Hematopoietic multipotent progenitor cell treated with erythropoietin and hydrocortisone succinate and interleukin-3 and kit ligand, for 8 days (in vitro differentiated cells): ENCODE data around the gene EMILIN1.

Experiments
- DNase-seq: peaks from one replicate; pipeline ENCODE4 v3.0.0-alpha.2; 2015

The EMILIN1 gene

GRCh38 chr2:27081984-27082772 lies 3.8 kb downstream of the EMILIN1 start:
- no peak for DNase-seq

- no peak for DNase-seq
These were observed 4.5 kb downstream of the EMILIN1 start for GRCh38 chr2:27082773-27083409.

- no peak for DNase-seq
These were observed 5.2 kb downstream of the EMILIN1 start for GRCh38 chr2:27083410-27084296.

- DNase-seq: no peak
These were observed 6.1 kb downstream of the EMILIN1 start for GRCh38 chr2:27084297-27085061.

- no peak for DNase-seq
These were observed 6.8 kb downstream of the EMILIN1 start for GRCh38 chr2:27085062-27085672.

GRCh38 chr2:27085673-27086089 lies 7.3 kb downstream of the EMILIN1 start:
- peak; percentile 74 for DNase-seq

- DNase-seq: peak; percentile 92
These were observed 7.8 kb downstream of the EMILIN1 start for GRCh38 chr2:27086090-27086723.

- DNase-seq: no peak
These were observed 8.5 kb downstream of the EMILIN1 start, which contains the start of gene KHK for GRCh38 chr2:27086724-27087593. Gene KHK, plus strand, starts transcription at chr2:27086772. Its CDS starts 488 bp downstream, at chr2:27087260.

GRCh38 chr2:27087823-27088410 lies 9.5 kb downstream of the EMILIN1 start:
- DNase-seq: no peak

GRCh38 chr2:27088634-27089033 lies 10.2 kb downstream of the EMILIN1 start:
- peak; percentile 83 for DNase-seq

GRCh38 chr2:27089111-27089954 lies 10.9 kb downstream of the EMILIN1 start:
- DNase-seq: no peak

GRCh38 chr2:27091746-27092695 lies 13.6 kb downstream of the EMILIN1 start:
- DNase-seq: no peak

- DNase-seq: peak; percentile 74
These were observed 14.4 kb downstream of the EMILIN1 start for GRCh38 chr2:27092696-27093429.

GRCh38 chr2:27093430-27094352 lies 15.3 kb downstream of the EMILIN1 start:
- no peak for DNase-seq

GRCh38 chr2:27094353-27094984 lies 16.1 kb downstream of the EMILIN1 start:
- DNase-seq: no peak

GRCh38 chr2:27095427-27095744 lies 17.0 kb downstream of the EMILIN1 start:
- DNase-seq: no peak
